Suprapubic skin (tissue), 4 donors: Measurements from ENCODE around the gene SESN1. TPM values are rescaled to one million over a fixed set of nuclear protein-coding genes. Genes with fewer than 3 reads are reported as not detected.

Experiments used
- DNase-seq, 2 donors: peaks; one replicate each; pipeline ENCODE4 v3.0.0-alpha.2; 2019; ENCODE audit warnings: low spot score in 2 of 2
- H3K27ac ChIP-seq: fragments of 200-600 bp; sonication (generic); one replicate; pipeline ENCODE4 v1.5.1; 2019
- H3K27me3 ChIP-seq: fragments of 200-600 bp; sonication (generic); one replicate; pipeline ENCODE4 v1.5.1; 2019
- H3K36me3 ChIP-seq: fragments of 200-600 bp; sonication (generic); one replicate; pipeline ENCODE4 v1.5.1; 2019
- H3K4me1 ChIP-seq: fragments of 200-600 bp; sonication (generic); one replicate; pipeline ENCODE4 v1.5.1; 2019
- H3K4me3 ChIP-seq: fragments of 200-600 bp; sonication (generic); one replicate; pipeline ENCODE4 v1.5.1; 2019; ENCODE audit warnings: mild to moderate bottlenecking
- H3K9me3 ChIP-seq: fragments of 200-600 bp; sonication (generic); one replicate; pipeline ENCODE4 v1.5.1; 2019
- CTCF ChIP-seq, 2 donors: fragments of 200-600 bp in 1 of 2; fragments of 450-650 bp in 1 of 2; sonication (generic) in 1 of 2; IDR thresholded peaks; one replicate each; pipeline ENCODE4 v1.5.1; 2016 to 2019; ENCODE audit warnings: antibody characterized with exemption in 2 of 2, mild to moderate bottlenecking in 1 of 2, moderate library complexity in 1 of 2
- EP300 ChIP-seq: sonication (generic); formaldehyde crosslinking; IDR thresholded peaks from one replicate; pipeline ENCODE4 v1.6.1; 2017; ENCODE audit warnings: antibody characterized with exemption
- POLR2A ChIP-seq, 2 donors: fragments of 450-650 bp; IDR thresholded peaks; one replicate each; pipeline ENCODE4 v1.6.1; 2017; ENCODE audit warnings: antibody characterized with exemption in 2 of 2, mild to moderate bottlenecking in 2 of 2, moderate library complexity in 2 of 2
- POLR2AphosphoS5 ChIP-seq, 3 donors: sonication (generic); formaldehyde crosslinking; IDR thresholded peaks; one replicate each; pipeline ENCODE4 v1.6.1; 2017; ENCODE audit warnings: antibody characterized with exemption in 3 of 3
- WGBS: methylation state at CpG from one replicate; pipeline ENCODE4 v1.1.5; 2018; 5-methylcytosine and 5-hydroxymethylcytosine counted together
- total RNA-seq, 4 donors: library from RNA; depleted of rRNA; stranded (reverse); fragments of >200 nt; gene quantifications; one replicate each; pipeline ENCODE4 v1.1.0, GENCODE V29; 2016

Gene SESN1
- total RNA-seq, 4 donors from 2014 or later, result 70.7 to 207 (median 86.7) TPM

DNA sequence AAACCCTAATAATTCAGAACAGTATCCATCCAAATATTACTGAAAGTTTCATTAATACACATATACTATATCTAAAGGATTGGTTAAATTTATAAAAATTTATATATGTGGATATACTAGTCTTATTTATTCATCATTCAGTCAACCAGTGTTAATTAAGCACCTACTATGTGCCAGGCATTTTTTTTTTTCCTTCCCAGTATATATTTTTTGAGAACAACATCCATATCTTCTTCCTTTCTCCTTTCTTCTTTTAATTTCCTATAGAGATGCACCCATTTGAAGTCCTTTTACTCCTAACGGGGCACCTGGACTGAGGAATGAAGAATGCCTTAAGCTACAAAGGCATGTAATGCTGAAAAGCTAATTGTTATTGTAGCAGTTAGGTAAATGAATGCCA is 72.8 kb downstream of the SESN1 start:
- no peak for DNase-seq

GRCh38 chr6:109019911-109020310 is 74.7 kb downstream of the SESN1 start:
- Histone ChIP-seq H3K27me3 (no peaks in the 10 kb centered on the region), H3K4me1 (peaks cover 15% of the 10 kb centered on the region), H3K27ac (no peak overlapping the region), H3K4me3 (no peak overlapping the region), H3K36me3 (no peaks in the 10 kb centered on the region), H3K9me3 (no peaks in the 10 kb centered on the region)
- no peak for DNase-seq
- WGBS, result 48% methylated on average over 1 of the region's 1 CpG
- TF ChIP-seq POLR2AphosphoS5 (IDR thresholded peaks at IDR 0.05), result no peak
- no peak for TF ChIP-seq CTCF (IDR thresholded peaks at IDR 0.05)
- TF ChIP-seq EP300, result no peak
- TF ChIP-seq POLR2A (IDR thresholded peaks at IDR 0.05), result no peak

More for the DNA sequence above, 72.8 kb downstream of the SESN1 start:
- 82% methylated on average over 1 of the region's 1 CpG for WGBS
- H3K27ac ChIP-seq, result no peak overlapping the region
- H3K36me3 ChIP-seq, result no peaks in the 10 kb centered on the region
- H3K4me1 ChIP-seq, result no peaks in the 10 kb centered on the region
- no peak for TF ChIP-seq POLR2A (IDR thresholded peaks at IDR 0.05)
- no peak for TF ChIP-seq POLR2AphosphoS5 (IDR thresholded peaks at IDR 0.05)
- TF ChIP-seq EP300, result no peak
- no peak for TF ChIP-seq CTCF (IDR thresholded peaks at IDR 0.05)
- H3K4me3 ChIP-seq, result no peak overlapping the region
- H3K9me3 ChIP-seq, result peaks cover 3% of the 10 kb centered on the region
- H3K27me3 ChIP-seq, result no peaks in the 10 kb centered on the region

DNA sequence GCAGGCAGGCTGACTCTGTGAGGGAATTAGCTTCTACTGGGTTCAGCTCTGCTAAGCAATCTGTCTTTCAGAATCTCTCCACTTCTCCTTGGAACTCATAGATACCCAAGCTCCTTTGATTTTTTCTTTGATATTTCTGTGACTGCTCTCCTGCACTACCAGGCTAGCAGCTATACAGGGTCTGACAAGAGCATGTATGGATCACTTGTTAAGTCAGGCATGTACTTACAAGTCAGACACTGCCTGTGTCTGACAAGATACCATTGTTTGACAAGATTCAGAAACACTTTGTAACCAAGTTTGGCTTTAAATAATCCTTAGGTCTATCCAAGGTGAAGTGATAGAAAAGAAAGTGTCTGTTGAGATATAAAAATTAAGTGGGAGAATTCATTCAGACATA is 79.5 kb downstream of the SESN1 start:
- Histone ChIP-seq H3K9me3 (no peaks in the 10 kb centered on the region), H3K4me3 (no peak overlapping the region), H3K27me3 (no peaks in the 10 kb centered on the region), H3K4me1 (peaks cover 43% of the 10 kb centered on the region), H3K36me3 (no peaks in the 10 kb centered on the region), H3K27ac (peak overlapping the region; percentile 58)
- DNase-seq, result no peak
- TF ChIP-seq POLR2A (IDR thresholded peaks at IDR 0.05) (no peak), EP300 (no peak), CTCF (IDR thresholded peaks at IDR 0.05) (no peak), POLR2AphosphoS5 (IDR thresholded peaks at IDR 0.05) (no peak)

GRCh38 chr6:109014606-109015005 is 80.0 kb downstream of the SESN1 start:
- WGBS, result 66% methylated on average over 2 of the region's 2 CpGs
- Histone ChIP-seq H3K36me3 (no peaks in the 10 kb centered on the region), H3K4me1 (peaks cover 46% of the 10 kb centered on the region)

GRCh38 chr6:109013656-109014305 is 80.9 kb downstream of the SESN1 start:
- no peak for TF ChIP-seq CTCF (IDR thresholded peaks at IDR 0.05)
- no peak for TF ChIP-seq POLR2A (IDR thresholded peaks at IDR 0.05)
- no peak for TF ChIP-seq EP300
- no peak for TF ChIP-seq POLR2AphosphoS5 (IDR thresholded peaks at IDR 0.05)
- H3K36me3 ChIP-seq, result no peaks in the 10 kb centered on the region
- peak overlapping the region; percentile 58 for H3K27ac ChIP-seq
- no peaks in the 10 kb centered on the region for H3K9me3 ChIP-seq
- WGBS, result 51% methylated on average over 2 of the region's 2 CpGs
- no peaks in the 10 kb centered on the region for H3K27me3 ChIP-seq
- H3K4me3 ChIP-seq, result no peak overlapping the region
- peaks cover 46% of the 10 kb centered on the region for H3K4me1 ChIP-seq
- DNase-seq, result no peak

More at GRCh38 chr6:109014606-109015005, 80.0 kb downstream of the SESN1 start:
- Histone ChIP-seq H3K27ac (peak overlapping the region; percentile 58), H3K9me3 (no peaks in the 10 kb centered on the region), H3K4me3 (no peak overlapping the region), H3K27me3 (no peaks in the 10 kb centered on the region)
- TF ChIP-seq EP300 (no peak), POLR2AphosphoS5 (IDR thresholded peaks at IDR 0.05) (no peak), POLR2A (IDR thresholded peaks at IDR 0.05) (no peak)
- DNase-seq, result no peak
